Endothelial cell of umbilical vein (primary cell): Measurements from ENCODE around the gene SAMD4A.
A peak's percentile ranks its signal among the peaks of the same experiment; 100 is the strongest.

Source experiments
- EZH2 ChIP-seq: IDR thresholded peaks from 2 replicates; pipeline ENCODE4 v1.6.1; 2012; ENCODE audit warnings: borderline replicate concordance, low read depth, mild to moderate bottlenecking, moderate library complexity, low read length, inconsistent platforms; ENCODE audit not compliant: severe bottlenecking
- FOS ChIP-seq: IDR thresholded peaks from 2 replicates; pipeline ENCODE4 v1.6.1; 2011; ENCODE audit warnings: mild to moderate bottlenecking, low read length, moderate library complexity, borderline replicate concordance; ENCODE audit not compliant: insufficient read depth
- GATA2 ChIP-seq: IDR thresholded peaks from 2 replicates; pipeline ENCODE4 v1.7.0; 2011; ENCODE audit warnings: low read depth, mild to moderate bottlenecking, moderate library complexity, mixed read lengths, low read length; ENCODE audit not compliant: insufficient read length, insufficient read depth
- MYC ChIP-seq: IDR thresholded peaks from one replicate; pipeline ENCODE4 v1.6.1; 2011; ENCODE audit warnings: mild to moderate bottlenecking, low read depth, low read length
- POLR2A ChIP-seq: IDR thresholded peaks from 2 replicates; pipeline ENCODE4 v1.6.1; 2012; ENCODE audit warnings: low read depth, mild to moderate bottlenecking, control low read depth, low read length
- POLR2AphosphoS5 ChIP-seq: IDR thresholded peaks from 2 replicates; pipeline ENCODE4 v1.6.1; 2012; ENCODE audit warnings: low read depth, mild to moderate bottlenecking, control low read depth, low read length, moderate library complexity; ENCODE audit not compliant: insufficient read depth
- TF ChIP-seq, protein P1 (sequence below), 2 donors: IDR thresholded peaks; 1 replicate in 1 of 2; 2 replicates in 1 of 2; pipeline ENCODE4 v1.5.1; 2011; ENCODE audit warnings: low read length in 2 of 2, mild to moderate bottlenecking in 2 of 2, moderate library complexity in 2 of 2, control low read depth in 1 of 2, inconsistent platforms in 1 of 2, low read depth in 1 of 2; ENCODE audit not compliant: insufficient read depth in 1 of 2; ENCODE audit errors: extremely low read depth in 1 of 2
- TF ChIP-seq, protein P2 (sequence below): IDR thresholded peaks from 2 replicates; pipeline ENCODE4 v1.6.1; 2011; ENCODE audit not compliant: insufficient read depth, insufficient read length

DNA sequence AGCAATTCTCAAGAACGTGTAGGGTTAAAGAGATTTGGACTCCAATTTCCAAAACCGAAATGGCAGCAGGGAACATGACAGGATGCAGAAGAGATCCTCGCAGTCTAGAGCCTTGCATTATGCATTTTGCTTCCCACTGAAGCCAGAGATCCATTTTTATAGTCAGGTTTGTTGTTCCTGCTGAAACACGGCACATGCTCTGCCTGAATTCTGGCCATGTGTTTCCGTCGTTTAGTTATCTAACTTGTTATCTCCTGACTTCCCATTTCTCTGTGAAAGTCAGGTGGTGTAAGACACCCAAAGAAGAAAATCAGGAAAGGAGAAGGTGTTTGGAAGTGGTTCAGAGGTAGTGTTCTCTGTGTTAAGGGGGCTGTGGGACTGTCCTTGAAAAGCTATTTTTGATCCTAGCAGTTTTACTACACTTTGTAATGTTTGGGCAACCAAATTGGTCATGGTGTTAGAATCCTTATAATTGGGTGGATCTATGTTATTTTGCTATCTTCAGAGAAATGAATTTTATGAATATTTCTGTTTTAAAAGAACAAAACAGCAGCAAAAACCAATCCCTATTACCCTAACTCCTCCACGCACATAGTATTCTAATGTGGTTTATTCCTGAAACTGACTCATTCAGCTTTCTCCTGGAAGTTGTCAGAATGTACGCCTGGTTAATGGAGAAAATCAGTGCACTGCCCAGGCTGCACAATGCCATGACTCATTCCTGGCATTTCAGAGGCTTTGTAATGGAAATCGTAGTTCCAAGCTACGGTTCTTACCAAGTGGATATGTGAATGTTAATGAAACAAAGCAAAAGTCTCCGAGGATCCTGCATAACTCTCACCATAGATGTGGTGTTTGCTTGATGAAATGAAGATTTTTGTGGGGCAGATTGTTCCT, 110.1 kb downstream of the SAMD4A start:
- TF ChIP-seq, protein P1, sequence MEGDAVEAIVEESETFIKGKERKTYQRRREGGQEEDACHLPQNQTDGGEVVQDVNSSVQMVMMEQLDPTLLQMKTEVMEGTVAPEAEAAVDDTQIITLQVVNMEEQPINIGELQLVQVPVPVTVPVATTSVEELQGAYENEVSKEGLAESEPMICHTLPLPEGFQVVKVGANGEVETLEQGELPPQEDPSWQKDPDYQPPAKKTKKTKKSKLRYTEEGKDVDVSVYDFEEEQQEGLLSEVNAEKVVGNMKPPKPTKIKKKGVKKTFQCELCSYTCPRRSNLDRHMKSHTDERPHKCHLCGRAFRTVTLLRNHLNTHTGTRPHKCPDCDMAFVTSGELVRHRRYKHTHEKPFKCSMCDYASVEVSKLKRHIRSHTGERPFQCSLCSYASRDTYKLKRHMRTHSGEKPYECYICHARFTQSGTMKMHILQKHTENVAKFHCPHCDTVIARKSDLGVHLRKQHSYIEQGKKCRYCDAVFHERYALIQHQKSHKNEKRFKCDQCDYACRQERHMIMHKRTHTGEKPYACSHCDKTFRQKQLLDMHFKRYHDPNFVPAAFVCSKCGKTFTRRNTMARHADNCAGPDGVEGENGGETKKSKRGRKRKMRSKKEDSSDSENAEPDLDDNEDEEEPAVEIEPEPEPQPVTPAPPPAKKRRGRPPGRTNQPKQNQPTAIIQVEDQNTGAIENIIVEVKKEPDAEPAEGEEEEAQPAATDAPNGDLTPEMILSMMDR (IDR thresholded peaks at IDR 0.05; ENCODE audit: extremely low read depth in 1 of 2, insufficient read depth in 1 of 2, low read depth in 1 of 2, low read length in 2 of 2) = no peak
- peak; percentile 60 for TF ChIP-seq POLR2AphosphoS5
- no peak for TF ChIP-seq POLR2A
- TF ChIP-seq, protein P2, sequence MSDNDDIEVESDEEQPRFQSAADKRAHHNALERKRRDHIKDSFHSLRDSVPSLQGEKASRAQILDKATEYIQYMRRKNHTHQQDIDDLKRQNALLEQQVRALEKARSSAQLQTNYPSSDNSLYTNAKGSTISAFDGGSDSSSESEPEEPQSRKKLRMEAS = peak; percentile 38
- TF ChIP-seq EZH2 = no peak
- TF ChIP-seq GATA2 = no peak
- TF ChIP-seq MYC = no peak
- peak; percentile 99 for TF ChIP-seq FOS
